WERI-Rb-1 (cell line): ENCODE measurements around the gene PPP1R16B.

Experiments
- DNase-seq: peaks from one replicate; pipeline ENCODE4 v3.0.0-alpha.2; 2020
- H3K27ac ChIP-seq: fragments of 250-450 bp; sonication (Bioruptor Pico); 2 replicates; pipeline ENCODE4 v1.5.1; 2020; ENCODE audit warnings: mild to moderate bottlenecking, moderate library complexity
- H3K27me3 ChIP-seq: fragments of 250-450 bp; sonication (Bioruptor Pico); 2 replicates; pipeline ENCODE4 v1.5.1; 2021; ENCODE audit warnings: mild to moderate bottlenecking, low read depth, moderate library complexity; ENCODE audit not compliant: insufficient read depth, severe bottlenecking
- H3K36me3 ChIP-seq: fragments of 250-450 bp; sonication (Bioruptor Pico); 2 replicates; pipeline ENCODE4 v1.5.1; 2020; ENCODE audit warnings: mild to moderate bottlenecking, moderate library complexity
- H3K4me3 ChIP-seq: 2 replicates; pipeline ENCODE4 v1.5.1; 2011; ENCODE audit warnings: low read depth, mild to moderate bottlenecking, control low read depth, low read length
- H3K9me3 ChIP-seq: fragments of 250-450 bp; sonication (Bioruptor Pico); 2 replicates; pipeline ENCODE4 v1.5.1; 2021; ENCODE audit warnings: mild to moderate bottlenecking, moderate library complexity; ENCODE audit not compliant: severe bottlenecking
- TF ChIP-seq, protein P1 (sequence below): IDR thresholded peaks from 2 replicates; pipeline ENCODE4 v1.5.1; 2011; ENCODE audit warnings: low read depth, mild to moderate bottlenecking, control low read depth, inconsistent platforms, low read length

PPP1R16B gene

DNA sequence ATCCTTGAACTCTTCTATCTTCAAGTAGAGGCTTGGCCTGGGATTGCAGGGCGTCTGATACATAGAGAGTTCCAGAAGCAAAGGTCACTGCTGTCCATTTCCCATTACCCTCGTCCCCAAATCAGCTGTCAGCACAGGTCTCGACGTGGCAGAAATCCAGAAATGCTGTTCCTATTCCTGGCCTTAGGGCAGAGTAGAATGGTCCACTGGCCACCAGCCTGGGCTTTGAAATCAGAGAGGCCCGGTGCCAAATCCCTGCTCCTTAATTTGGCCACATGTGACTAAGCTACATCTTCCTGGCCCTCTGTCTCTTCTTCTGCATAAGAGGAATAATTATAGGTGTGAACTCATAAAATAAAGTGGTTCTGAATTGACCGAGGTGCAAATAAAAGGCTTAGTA, 79.9 kb downstream of the PPP1R16B start:
- DNase-seq: no peak
- no peaks in the 10 kb centered on the region for H3K36me3 ChIP-seq
- no peak overlapping the region for H3K27ac ChIP-seq
- TF ChIP-seq, protein P1, sequence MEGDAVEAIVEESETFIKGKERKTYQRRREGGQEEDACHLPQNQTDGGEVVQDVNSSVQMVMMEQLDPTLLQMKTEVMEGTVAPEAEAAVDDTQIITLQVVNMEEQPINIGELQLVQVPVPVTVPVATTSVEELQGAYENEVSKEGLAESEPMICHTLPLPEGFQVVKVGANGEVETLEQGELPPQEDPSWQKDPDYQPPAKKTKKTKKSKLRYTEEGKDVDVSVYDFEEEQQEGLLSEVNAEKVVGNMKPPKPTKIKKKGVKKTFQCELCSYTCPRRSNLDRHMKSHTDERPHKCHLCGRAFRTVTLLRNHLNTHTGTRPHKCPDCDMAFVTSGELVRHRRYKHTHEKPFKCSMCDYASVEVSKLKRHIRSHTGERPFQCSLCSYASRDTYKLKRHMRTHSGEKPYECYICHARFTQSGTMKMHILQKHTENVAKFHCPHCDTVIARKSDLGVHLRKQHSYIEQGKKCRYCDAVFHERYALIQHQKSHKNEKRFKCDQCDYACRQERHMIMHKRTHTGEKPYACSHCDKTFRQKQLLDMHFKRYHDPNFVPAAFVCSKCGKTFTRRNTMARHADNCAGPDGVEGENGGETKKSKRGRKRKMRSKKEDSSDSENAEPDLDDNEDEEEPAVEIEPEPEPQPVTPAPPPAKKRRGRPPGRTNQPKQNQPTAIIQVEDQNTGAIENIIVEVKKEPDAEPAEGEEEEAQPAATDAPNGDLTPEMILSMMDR: no peak
- no peaks in the 10 kb centered on the region for H3K27me3 ChIP-seq
- H3K4me3 ChIP-seq: no peak overlapping the region
- no peaks in the 10 kb centered on the region for H3K9me3 ChIP-seq

DNA sequence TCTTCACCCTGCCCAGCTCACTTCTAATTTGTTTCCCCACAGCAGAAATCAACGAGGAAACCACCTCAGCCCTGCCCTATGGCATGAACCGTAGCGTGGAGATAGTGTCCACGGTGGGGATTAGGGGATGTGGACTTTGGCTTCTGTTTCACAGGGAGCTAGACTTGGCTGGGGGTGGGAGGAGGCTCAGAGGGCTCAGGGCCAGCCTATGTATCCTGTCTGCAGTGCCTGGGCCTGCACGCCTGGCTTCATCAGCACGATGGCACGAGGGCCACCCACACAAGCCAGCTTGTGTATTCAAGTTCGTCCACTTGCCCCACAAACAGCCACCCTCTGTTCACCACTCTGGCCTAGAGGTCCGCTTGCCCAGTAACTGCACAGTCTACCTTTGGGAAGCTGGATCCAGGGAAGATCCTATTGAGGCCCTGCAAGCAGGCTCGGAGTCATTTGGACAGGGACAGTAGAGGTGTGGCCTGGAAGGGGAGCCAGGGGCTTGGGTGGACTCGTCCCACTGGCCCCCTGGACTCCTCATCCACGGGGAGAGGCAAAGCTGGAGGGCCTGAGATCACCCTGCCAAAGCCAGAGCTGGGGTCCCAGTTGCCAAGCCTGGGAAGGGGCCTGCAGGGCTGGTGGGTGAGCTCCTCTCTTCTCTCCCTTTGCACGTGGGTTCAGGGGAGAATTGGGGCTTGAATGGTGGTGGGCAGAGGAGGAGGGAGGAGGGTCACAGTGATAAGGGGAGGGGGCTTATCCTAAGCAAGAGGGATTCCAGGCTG, 82.7 kb downstream of the PPP1R16B start:
- TF ChIP-seq, protein P1: no peak
- no peaks in the 10 kb centered on the region for H3K36me3 ChIP-seq
- H3K27ac ChIP-seq: no peak overlapping the region
- no peaks in the 10 kb centered on the region for H3K27me3 ChIP-seq
- no peaks in the 10 kb centered on the region for H3K9me3 ChIP-seq
- DNase-seq: no peak
- H3K4me3 ChIP-seq: no peak overlapping the region

DNA sequence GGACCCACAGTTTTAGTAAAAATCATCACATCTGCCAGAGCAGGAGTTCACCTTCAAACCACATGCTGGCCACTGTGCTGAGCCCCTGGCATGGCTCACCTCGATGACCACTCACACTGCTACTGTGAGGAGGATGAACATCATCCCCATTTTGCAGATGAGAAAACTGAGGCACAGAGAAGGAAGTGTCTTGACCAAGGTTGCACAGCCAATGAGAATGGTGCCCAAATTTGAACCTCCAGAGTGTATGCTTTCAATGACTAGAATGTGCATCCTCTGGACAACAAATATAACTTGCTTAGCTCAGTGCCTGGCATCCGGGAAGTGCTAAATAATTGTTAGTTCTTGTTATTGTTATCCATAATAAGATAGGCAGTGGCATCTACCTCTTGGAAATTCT, 83.6 kb downstream of the PPP1R16B start:
- Histone ChIP-seq H3K27ac (no peak overlapping the region), H3K4me3 (no peak overlapping the region), H3K27me3 (no peaks in the 10 kb centered on the region), H3K36me3 (no peaks in the 10 kb centered on the region), H3K9me3 (no peaks in the 10 kb centered on the region)
- TF ChIP-seq, protein P1: no peak
- no peak for DNase-seq

DNA sequence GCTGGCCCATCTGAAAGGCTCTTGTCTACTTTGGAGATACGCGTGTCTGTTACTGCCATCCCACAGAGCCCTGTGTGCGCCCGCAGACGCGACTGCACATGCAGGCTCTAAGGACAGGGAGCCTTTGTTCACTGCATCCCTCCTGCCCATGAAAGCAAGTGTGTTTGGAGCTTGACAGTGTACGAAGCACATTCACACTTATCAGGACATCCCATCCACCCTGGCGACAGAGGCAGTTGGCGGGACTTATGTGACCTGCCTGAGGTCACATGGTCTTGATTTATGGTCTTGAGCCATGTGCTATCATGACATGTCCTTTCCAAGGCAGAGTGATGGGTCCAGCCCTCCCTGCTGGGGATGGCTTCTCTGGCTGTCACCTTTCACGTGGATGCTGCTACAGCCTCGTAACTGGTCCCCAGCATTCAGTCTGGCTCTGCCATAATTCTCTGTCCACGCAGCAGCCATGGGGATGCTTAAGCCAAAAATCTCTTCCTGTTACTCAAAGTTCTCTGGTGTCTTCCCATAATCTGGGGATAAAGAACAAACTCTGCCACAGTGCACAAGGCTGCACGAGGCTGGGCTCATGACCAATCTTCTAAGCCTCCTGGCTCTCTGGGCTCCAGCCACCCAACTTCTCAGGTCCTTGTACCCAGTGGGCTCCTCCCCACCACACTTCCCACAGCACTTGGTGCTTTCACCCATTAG, 84.4 kb downstream of the PPP1R16B start:
- H3K36me3 ChIP-seq: no peaks in the 10 kb centered on the region
- H3K9me3 ChIP-seq: no peaks in the 10 kb centered on the region
- no peaks in the 10 kb centered on the region for H3K27me3 ChIP-seq
- TF ChIP-seq, protein P1: no peak
- no peak for DNase-seq
- no peak overlapping the region for H3K4me3 ChIP-seq
- H3K27ac ChIP-seq: no peak overlapping the region

DNA sequence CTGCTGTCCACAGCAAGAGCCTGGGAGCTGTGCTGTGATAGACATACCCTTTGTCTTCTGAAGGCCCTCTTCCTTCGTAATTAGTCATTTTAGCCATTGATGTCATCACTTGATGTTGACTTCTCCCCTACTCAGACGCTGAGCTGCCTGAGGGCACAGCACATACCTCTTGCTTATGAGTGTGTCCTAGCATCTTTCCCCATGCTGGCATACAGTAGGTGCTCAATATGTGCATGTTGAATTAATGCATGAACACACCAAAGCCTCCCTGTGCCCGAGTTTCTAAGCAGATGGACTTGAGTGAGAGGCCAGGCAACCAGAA, 85.0 kb downstream of the PPP1R16B start:
- TF ChIP-seq, protein P1: no peak
- DNase-seq: no peak
- no peaks in the 10 kb centered on the region for H3K27me3 ChIP-seq
- H3K4me3 ChIP-seq: no peak overlapping the region
- H3K27ac ChIP-seq: no peak overlapping the region
- no peaks in the 10 kb centered on the region for H3K9me3 ChIP-seq
- H3K36me3 ChIP-seq: no peaks in the 10 kb centered on the region
